ENCODE measurements around the gene F3. TPM values are rescaled to one million over a fixed set of nuclear protein-coding genes. Genes with fewer than 3 reads are reported as not detected.

Gene F3
- total RNA-seq, 6 experiments from 2014 or later, result 150 to 457 (median 176) TPM

DNA sequence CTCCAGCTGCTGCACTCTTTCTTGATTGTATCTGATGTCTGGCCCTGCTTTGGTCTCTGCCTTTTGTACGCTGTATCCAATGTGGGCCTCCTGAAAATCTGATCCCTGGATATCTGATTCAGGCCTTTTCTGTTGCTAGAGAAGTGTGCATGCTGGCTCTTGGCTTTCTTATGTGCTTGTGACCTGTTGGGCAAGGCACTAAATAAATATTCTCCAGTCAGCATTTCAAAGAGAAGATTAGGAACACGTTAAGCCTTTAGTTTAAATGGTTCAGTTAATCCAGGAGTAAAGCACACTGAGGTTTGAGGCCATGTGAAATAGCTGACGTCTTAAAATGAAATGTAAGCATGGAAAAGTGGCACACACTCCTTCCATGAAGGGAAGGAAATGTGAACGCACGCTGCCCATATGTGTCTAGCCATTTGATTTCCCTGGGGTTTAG is 9.3 kb upstream of the F3 start:
- Mint-ChIP-seq H3K4me1 (ENCODE audit: low read depth) (peaks cover 30% of the 10 kb centered on the region), H3K4me3 (no peak overlapping the region), H3K27ac (no peak overlapping the region), H3K36me3 (ENCODE audit: low read depth) (no peaks in the 10 kb centered on the region; the same call in 1 of the 2 replicates), H3K27me3 (ENCODE audit: insufficient read depth) (no peaks in the 10 kb centered on the region), H3K9me3 (no peaks in the 10 kb centered on the region)
- no peak for TF ChIP-seq CTCF (IDR thresholded peaks at IDR 0.05)
- DNase-seq, result no peak

DNA sequence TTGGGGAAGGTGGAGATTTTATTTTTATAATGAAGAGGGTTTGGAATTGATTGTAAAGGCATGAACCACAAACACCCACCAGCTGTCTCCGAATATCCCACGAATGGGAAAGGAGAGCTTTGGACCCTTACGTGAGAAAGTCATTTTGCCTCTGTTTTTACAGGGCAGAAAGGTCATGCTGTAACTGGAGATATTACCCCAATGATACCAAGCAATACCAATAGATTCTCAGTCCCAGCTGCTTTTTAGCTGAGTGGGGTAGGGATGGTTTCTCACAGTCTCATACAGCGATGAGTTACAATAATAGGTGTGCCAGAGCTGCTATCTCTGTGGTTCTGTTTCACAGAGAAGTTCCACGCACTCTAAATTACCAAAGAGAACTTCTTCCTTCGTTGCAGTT is 8.8 kb upstream of the F3 start:
- peaks cover 30% of the 10 kb centered on the region for H3K4me1 Mint-ChIP-seq (ENCODE audit: low read depth)
- no peak for TF ChIP-seq CTCF (IDR thresholded peaks at IDR 0.05)
- no peak for DNase-seq
- H3K9me3 Mint-ChIP-seq, result no peaks in the 10 kb centered on the region
- no peak overlapping the region for H3K27ac Mint-ChIP-seq
- H3K4me3 Mint-ChIP-seq, result no peak overlapping the region
- H3K36me3 Mint-ChIP-seq (ENCODE audit: low read depth), result no peaks in the 10 kb centered on the region; the same call in 1 of the 2 replicates
- no peaks in the 10 kb centered on the region for H3K27me3 Mint-ChIP-seq (ENCODE audit: insufficient read depth)

DNA sequence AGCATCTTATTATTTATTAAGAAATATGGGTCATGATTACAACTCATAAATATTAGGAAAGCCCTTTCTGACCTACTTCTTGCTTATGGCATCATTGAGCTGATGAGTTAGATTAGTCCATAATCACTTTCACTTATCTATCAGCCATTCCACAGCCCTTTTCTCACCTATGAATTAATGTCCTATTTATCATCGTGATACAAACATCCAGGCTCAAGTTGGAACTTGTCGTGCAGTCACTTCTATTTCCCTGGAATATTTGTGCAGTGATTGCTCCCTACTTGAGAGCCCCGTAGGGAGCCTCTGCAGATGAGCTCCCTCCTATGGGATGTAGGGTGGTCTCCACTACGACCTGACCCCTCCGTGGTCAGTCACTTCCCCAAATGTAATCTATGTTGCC is 8.1 kb upstream of the F3 start:
- no peaks in the 10 kb centered on the region; the same call in 1 of the 2 replicates for H3K36me3 Mint-ChIP-seq (ENCODE audit: low read depth)
- no peak for DNase-seq
- no peak for TF ChIP-seq CTCF (IDR thresholded peaks at IDR 0.05)
- no peaks in the 10 kb centered on the region for H3K27me3 Mint-ChIP-seq (ENCODE audit: insufficient read depth)
- H3K9me3 Mint-ChIP-seq, result no peaks in the 10 kb centered on the region
- no peak overlapping the region for H3K27ac Mint-ChIP-seq
- peaks cover 37% of the 10 kb centered on the region for H3K4me1 Mint-ChIP-seq (ENCODE audit: low read depth)
- H3K4me3 Mint-ChIP-seq, result no peak overlapping the region

GRCh38 chr1:94544706-94545490 is 3.3 kb upstream of the F3 start:
- Mint-ChIP-seq H3K27ac (peak overlapping the region; percentile 97), H3K27me3 (ENCODE audit: insufficient read depth) (peaks cover 2% of the 10 kb centered on the region; the same call in 1 of the 2 replicates), H3K9me3 (peaks cover 8% of the 10 kb centered on the region), H3K36me3 (ENCODE audit: low read depth) (peaks cover 12% of the 10 kb centered on the region), H3K4me3 (peak overlapping the region; percentile 79), H3K4me1 (ENCODE audit: low read depth) (peaks cover 57% of the 10 kb centered on the region)
- peak; percentile 75 for DNase-seq
- TF ChIP-seq CTCF (IDR thresholded peaks at IDR 0.05), result peak; percentile 58

DNA sequence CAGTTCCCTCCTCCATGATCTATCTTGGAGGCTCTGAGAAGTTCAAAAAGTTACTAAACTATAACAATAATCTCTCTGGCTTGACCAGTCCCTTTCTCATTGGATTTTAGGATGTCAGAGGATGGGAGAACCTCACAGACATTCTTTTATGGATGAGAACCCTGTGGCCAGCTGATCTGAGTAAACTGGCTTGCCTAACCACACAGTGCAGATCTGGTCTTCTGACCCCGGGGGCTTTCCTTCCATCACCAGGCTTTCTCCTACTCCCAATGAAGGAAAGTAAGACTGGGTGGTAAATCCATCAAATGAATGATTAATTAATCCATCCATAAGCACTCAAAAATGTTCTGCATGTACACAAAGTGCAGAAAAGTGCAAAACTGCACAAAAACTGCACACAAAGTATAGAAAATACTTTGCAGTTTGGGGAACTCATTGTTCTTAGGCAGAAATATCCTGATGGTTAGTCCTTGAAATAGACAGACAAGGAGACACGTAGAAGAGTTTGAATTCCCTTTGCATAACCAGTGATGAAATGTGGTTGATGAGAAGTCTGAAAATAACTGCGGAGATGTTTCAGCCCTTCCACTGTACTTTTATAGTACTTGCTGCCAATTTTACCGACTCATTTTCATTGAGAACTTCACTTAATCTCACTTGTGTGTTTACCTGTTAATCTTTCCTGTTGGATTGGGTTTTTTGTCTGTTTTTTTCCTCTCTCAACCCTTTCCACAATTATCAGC is 2.5 kb upstream of the F3 start:
- Mint-ChIP-seq H3K36me3 (ENCODE audit: low read depth) (peaks cover 20% of the 10 kb centered on the region), H3K4me3 (peak overlapping the region; percentile 79), H3K9me3 (peaks cover 8% of the 10 kb centered on the region), H3K27me3 (ENCODE audit: insufficient read depth) (peaks cover 2% of the 10 kb centered on the region; the same call in 1 of the 2 replicates), H3K27ac (peak overlapping the region; percentile 97), H3K4me1 (ENCODE audit: low read depth) (peaks cover 65% of the 10 kb centered on the region)
- DNase-seq, result peak; percentile 52
- TF ChIP-seq CTCF (IDR thresholded peaks at IDR 0.05), result no peak
